ENCODE data around the gene GPC1. TPM values are rescaled to one million over a fixed set of nuclear protein-coding genes. Genes with fewer than 3 reads are reported as not detected.
A peak's percentile ranks its signal among the peaks of the same experiment; 100 is the strongest.

GPC1 gene
- total RNA-seq, 1 experiment from 2014 or later, result 38.9 TPM

DNA sequence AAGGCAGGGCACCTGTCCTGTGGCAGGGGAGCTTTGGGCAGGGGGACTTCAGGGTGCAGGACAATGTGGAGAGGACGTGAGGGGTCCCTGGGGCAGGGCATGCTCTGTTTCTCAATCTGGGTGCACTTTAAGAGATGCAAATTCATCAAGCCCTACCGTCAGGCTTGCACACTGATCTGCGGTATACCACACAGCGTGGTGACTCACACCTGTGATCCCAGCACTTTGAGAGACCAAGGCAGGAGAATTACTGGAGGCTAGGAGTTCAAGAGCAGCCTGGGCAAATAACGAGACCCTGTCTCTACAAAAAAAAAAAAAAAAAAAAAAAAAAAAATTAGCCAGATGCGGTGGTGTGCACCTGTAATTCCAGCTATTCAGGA is 10.2 kb upstream of the GPC1 start:
- no TSS peak for BruUV-seq (replicated peaks)
- H3K27ac Mint-ChIP-seq (ENCODE audit: low read depth, unreplicated experiment), result no peak overlapping the region
- no peaks in the 10 kb centered on the region for H3K36me3 Mint-ChIP-seq (ENCODE audit: insufficient read depth, unreplicated experiment)
- POLR2A ChIA-PET, result no interaction called here
- no peaks in the 10 kb centered on the region for H3K27me3 Mint-ChIP-seq (ENCODE audit: insufficient read depth, unreplicated experiment)
- H3K4me3 Mint-ChIP-seq (ENCODE audit: unreplicated experiment), result no peak overlapping the region
- H3K4me1 Mint-ChIP-seq (ENCODE audit: insufficient read depth, unreplicated experiment), result peaks cover 9% of the 10 kb centered on the region
- intact Hi-C loops (cut with micrococcal nuclease), result no loop called here
- CTCF ChIA-PET, result interaction anchor here (0.5 to 0.6 kb wide), 2 partner anchors 9 to 300 kb away, joined by 3 to 5 read pairs; no protein-coding TSS in a partner anchor
- no peak for DNase-seq (ENCODE audit: unreplicated experiment)
- H3K9me3 Mint-ChIP-seq (ENCODE audit: unreplicated experiment), result peaks cover 5% of the 10 kb centered on the region
- TF ChIP-seq, protein P1, sequence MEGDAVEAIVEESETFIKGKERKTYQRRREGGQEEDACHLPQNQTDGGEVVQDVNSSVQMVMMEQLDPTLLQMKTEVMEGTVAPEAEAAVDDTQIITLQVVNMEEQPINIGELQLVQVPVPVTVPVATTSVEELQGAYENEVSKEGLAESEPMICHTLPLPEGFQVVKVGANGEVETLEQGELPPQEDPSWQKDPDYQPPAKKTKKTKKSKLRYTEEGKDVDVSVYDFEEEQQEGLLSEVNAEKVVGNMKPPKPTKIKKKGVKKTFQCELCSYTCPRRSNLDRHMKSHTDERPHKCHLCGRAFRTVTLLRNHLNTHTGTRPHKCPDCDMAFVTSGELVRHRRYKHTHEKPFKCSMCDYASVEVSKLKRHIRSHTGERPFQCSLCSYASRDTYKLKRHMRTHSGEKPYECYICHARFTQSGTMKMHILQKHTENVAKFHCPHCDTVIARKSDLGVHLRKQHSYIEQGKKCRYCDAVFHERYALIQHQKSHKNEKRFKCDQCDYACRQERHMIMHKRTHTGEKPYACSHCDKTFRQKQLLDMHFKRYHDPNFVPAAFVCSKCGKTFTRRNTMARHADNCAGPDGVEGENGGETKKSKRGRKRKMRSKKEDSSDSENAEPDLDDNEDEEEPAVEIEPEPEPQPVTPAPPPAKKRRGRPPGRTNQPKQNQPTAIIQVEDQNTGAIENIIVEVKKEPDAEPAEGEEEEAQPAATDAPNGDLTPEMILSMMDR (IDR thresholded peaks at IDR 0.05; ENCODE audit: unreplicated experiment), result no peak

DNA sequence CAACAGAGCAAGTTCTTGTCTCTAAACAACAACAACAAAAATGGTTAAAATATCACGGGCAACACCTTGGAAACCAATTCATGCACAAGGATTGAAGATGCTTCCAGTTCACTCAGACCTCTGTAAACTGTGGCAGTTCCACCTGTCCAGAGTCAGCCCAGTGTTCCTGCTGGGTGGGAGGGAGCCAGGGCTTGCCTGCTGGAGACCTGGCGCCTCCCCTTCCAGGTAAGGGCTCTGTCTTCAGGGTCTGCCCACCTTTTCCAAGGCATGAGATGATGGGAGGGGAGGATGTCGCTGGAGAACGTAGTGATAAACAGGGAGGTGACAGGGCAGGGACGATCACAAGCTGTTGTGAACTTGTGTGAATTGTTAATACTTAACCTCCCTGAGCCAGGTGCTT is 9.8 kb upstream of the GPC1 start:
- H3K27ac Mint-ChIP-seq (ENCODE audit: low read depth, unreplicated experiment), result no peak overlapping the region
- DNase-seq (ENCODE audit: unreplicated experiment), result no peak
- peaks cover 9% of the 10 kb centered on the region for H3K4me1 Mint-ChIP-seq (ENCODE audit: insufficient read depth, unreplicated experiment)
- POLR2A ChIA-PET, result no interaction called here
- BruUV-seq (replicated peaks), result no TSS peak
- H3K27me3 Mint-ChIP-seq (ENCODE audit: insufficient read depth, unreplicated experiment), result no peaks in the 10 kb centered on the region
- H3K4me3 Mint-ChIP-seq (ENCODE audit: unreplicated experiment), result no peak overlapping the region
- H3K9me3 Mint-ChIP-seq (ENCODE audit: unreplicated experiment), result peaks cover 5% of the 10 kb centered on the region
- no peaks in the 10 kb centered on the region for H3K36me3 Mint-ChIP-seq (ENCODE audit: insufficient read depth, unreplicated experiment)
- CTCF ChIA-PET, result interaction anchor here (0.6 to 1.8 kb wide), 2 partner anchors 10 to 13 kb away, joined by 4 to 5 read pairs; no protein-coding TSS in a partner anchor
- TF ChIP-seq, protein P1 (IDR thresholded peaks at IDR 0.05; ENCODE audit: unreplicated experiment), result no peak
- intact Hi-C loops (cut with micrococcal nuclease), result no loop called here

DNA sequence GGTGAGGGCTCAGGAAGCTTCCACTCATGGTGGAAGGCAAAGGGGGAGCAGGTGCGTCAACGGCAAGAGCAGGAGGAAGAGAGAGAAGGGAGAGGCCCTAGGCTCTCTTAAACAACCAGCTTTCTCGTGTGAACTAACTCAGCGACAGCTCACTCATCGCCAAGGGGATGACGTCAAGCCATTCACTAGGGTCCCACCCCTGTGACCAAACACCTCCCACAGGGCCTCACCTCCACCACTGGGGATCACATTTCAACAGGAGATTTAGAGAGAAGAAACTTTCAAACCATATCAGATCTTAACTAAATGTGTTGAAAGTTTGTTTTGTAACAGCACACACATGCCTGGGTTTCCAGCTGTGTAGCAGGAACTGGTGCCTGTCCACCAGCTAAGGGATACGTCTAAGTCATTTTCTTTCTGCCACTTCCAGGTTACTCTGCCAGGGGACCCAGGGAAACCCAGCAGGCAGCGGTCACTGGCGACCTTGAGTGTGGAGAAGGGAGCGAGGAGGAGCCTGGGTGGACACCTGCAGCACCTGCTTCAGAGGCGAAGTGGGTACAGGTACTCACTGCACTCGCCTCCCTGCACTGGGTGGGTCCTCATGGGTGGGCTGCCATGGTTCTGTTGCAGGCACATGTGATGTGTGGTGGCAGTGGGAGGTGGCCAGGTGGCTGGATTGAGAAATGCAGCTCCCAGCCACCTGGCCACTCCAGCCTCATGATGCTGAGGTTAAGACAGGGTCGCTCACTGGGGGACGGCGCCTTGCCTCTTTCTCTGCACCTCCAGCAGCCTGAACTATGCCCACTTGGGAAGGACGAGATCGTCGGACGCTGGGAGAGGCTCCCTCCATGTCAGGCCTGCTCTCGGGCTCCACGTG is 8.4 kb upstream of the GPC1 start:
- TF ChIP-seq, protein P1 (IDR thresholded peaks at IDR 0.05; ENCODE audit: unreplicated experiment), result no peak
- no peaks in the 10 kb centered on the region for H3K36me3 Mint-ChIP-seq (ENCODE audit: insufficient read depth, unreplicated experiment)
- POLR2A ChIA-PET, result interaction anchor here (0.5 to 1.5 kb wide), 2 partner anchors 9 to 11 kb away, joined by 4 read pairs; partner anchors contain the start of gene GPC1
- H3K9me3 Mint-ChIP-seq (ENCODE audit: unreplicated experiment), result peaks cover 5% of the 10 kb centered on the region
- CTCF ChIA-PET, result interaction anchor here (0.8 to 1.8 kb wide), 3 partner anchors 9 to 12 kb away, joined by 3 to 4 read pairs (median 4); partner anchors contain the start of gene GPC1
- no peak overlapping the region for H3K4me3 Mint-ChIP-seq (ENCODE audit: unreplicated experiment)
- no TSS peak for BruUV-seq (replicated peaks)
- peak; percentile 83 for DNase-seq (ENCODE audit: unreplicated experiment)
- H3K4me1 Mint-ChIP-seq (ENCODE audit: insufficient read depth, unreplicated experiment), result peaks cover 9% of the 10 kb centered on the region
- H3K27ac Mint-ChIP-seq (ENCODE audit: low read depth, unreplicated experiment), result no peak overlapping the region
- intact Hi-C loops (cut with micrococcal nuclease), result no loop called here
- H3K27me3 Mint-ChIP-seq (ENCODE audit: insufficient read depth, unreplicated experiment), result no peaks in the 10 kb centered on the region

DNA sequence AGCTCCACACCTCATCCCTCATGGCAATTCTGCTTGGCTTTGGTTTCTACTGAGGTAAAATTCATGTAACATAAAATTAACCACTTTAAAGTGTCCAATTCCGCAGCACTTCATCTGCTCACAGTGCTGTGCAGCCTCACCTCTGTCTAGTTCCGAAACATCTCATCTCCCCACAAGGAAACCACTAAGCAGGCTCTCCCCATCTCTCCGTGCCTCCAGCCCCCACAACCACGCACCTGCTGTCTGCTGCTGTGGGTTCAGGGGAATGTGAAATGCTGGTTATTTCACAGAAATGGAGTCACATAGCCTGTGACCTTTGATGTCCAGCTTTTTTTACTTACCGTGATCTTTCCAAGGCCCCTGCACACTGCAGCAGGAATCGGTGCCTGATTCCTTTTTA is 7.7 kb upstream of the GPC1 start:
- peaks cover under 1% of the 10 kb centered on the region for H3K9me3 Mint-ChIP-seq (ENCODE audit: unreplicated experiment)
- no peak overlapping the region for H3K27ac Mint-ChIP-seq (ENCODE audit: low read depth, unreplicated experiment)
- ChIA-PET CTCF (interaction anchor here (0.8 to 1.8 kb wide), 2 partner anchors 9 to 11 kb away, joined by 3 to 4 read pairs; no protein-coding TSS in a partner anchor), POLR2A (interaction anchor here (1.5 kb wide), 1 partner anchor 9 kb away, joined by 4 read pairs; the partner anchor contains the start of gene GPC1)
- H3K36me3 Mint-ChIP-seq (ENCODE audit: insufficient read depth, unreplicated experiment), result no peaks in the 10 kb centered on the region
- no peak for DNase-seq (ENCODE audit: unreplicated experiment)
- no TSS peak for BruUV-seq (replicated peaks)
- intact Hi-C loops (cut with micrococcal nuclease), result no loop called here
- TF ChIP-seq, protein P1 (IDR thresholded peaks at IDR 0.05; ENCODE audit: unreplicated experiment), result no peak
- H3K4me1 Mint-ChIP-seq (ENCODE audit: insufficient read depth, unreplicated experiment), result peaks cover 12% of the 10 kb centered on the region
- H3K27me3 Mint-ChIP-seq (ENCODE audit: insufficient read depth, unreplicated experiment), result no peaks in the 10 kb centered on the region
- no peak overlapping the region for H3K4me3 Mint-ChIP-seq (ENCODE audit: unreplicated experiment)

Measured in MCF 10A (cell line).